Peyer's patch (tissue), 4 donors: ENCODE results near the gene TARBP1.

Experiments
- CTCF ChIP-seq, 6 experiments: fragments of 450-650 bp in 4 of 6; fragments of 200-600 bp in 2 of 6; sonication (generic) in 1 of 6; IDR thresholded peaks; one replicate each; pipeline ENCODE4 v1.5.1; 2017 to 2019; ENCODE audit warnings: antibody characterized with exemption in 6 of 6, mild to moderate bottlenecking in 3 of 6, moderate library complexity in 1 of 6
- POLR2A ChIP-seq, 2 donors: fragments of 450-650 bp; IDR thresholded peaks; one replicate each; pipeline ENCODE4 v1.5.1; 2017; ENCODE audit warnings: antibody characterized with exemption in 2 of 2, mild to moderate bottlenecking in 2 of 2, moderate library complexity in 2 of 2

GRCh38 chr1:234476172-234476571 lies 2.8 kb downstream of the TARBP1 start:
- no peak for TF ChIP-seq CTCF (IDR thresholded peaks at IDR 0.05)
- TF ChIP-seq POLR2A (IDR thresholded peaks at IDR 0.05) = no peak
